WTC11 (cell line): Measurements from ENCODE around the gene DEDD2. TPM values are rescaled to one million over a fixed set of nuclear protein-coding genes. Genes with fewer than 3 reads are reported as not detected.

Source experiments
- ATAC-seq: fragments of 200-7000 bp; cut with Tn5 transposase; 2 replicates; pipeline ENCODE4 v1.10.0; 2021; ENCODE audit warnings: mild to moderate bottlenecking, moderate library complexity
- CTCF ChIA-PET: fragments of 300-600 bp; sonication (Branson Sonifier 250); formaldehyde crosslinking; loops from one replicate; lab custom pipeline; 2021; ENCODE audit warnings: antibody characterized with exemption; lab: Charles Lee
- POLR2A ChIA-PET: fragments of 350-600 bp; sonication (Branson Sonifier 250); formaldehyde crosslinking; loops from one replicate; lab custom pipeline; 2021; ENCODE audit warnings: antibody characterized with exemption; lab: Charles Lee
- DNase-seq: peaks from one replicate; pipeline ENCODE4 v3.0.0; 2021; ENCODE audit warnings: low spot score
- H3K27ac Mint-ChIP-seq: 2 replicates; pipeline ENCODE4 v1.8.0; 2021; ENCODE audit warnings: mixed read lengths
- H3K27me3 Mint-ChIP-seq: 2 replicates; pipeline ENCODE4 v1.8.0; 2021; ENCODE audit warnings: low read depth, mild to moderate bottlenecking, moderate library complexity, mixed read lengths
- H3K36me3 Mint-ChIP-seq: 2 replicates; pipeline ENCODE4 v1.8.0; 2021; ENCODE audit warnings: mixed read lengths
- H3K4me1 Mint-ChIP-seq: 2 replicates; pipeline ENCODE4 v1.8.0; 2022; ENCODE audit warnings: mixed read lengths
- H3K4me3 Mint-ChIP-seq: 2 replicates; pipeline ENCODE4 v1.8.0; 2021; ENCODE audit warnings: mild to moderate bottlenecking, moderate library complexity, mixed read lengths
- H3K9me3 Mint-ChIP-seq: 2 replicates; pipeline ENCODE4 v1.8.0; 2021; ENCODE audit warnings: mixed read lengths
- CREB1 ChIP-seq: sonication (generic); formaldehyde crosslinking; IDR thresholded peaks from 2 replicates; pipeline ENCODE4 v1.8.0; 2023; ENCODE audit warnings: mild to moderate bottlenecking, missing genetic modification reagents
- ELF4 ChIP-seq: sonication (generic); formaldehyde crosslinking; IDR thresholded peaks from 2 replicates; pipeline ENCODE4 v1.8.1; 2022; ENCODE audit warnings: low read depth, mild to moderate bottlenecking, moderate library complexity, missing genetic modification reagents
- KAT7 ChIP-seq: sonication (generic); formaldehyde crosslinking; IDR thresholded peaks from 2 replicates; pipeline ENCODE4 v1.8.1; 2023; ENCODE audit warnings: missing genetic modification reagents, mild to moderate bottlenecking, borderline replicate concordance
- NFYB ChIP-seq: sonication (generic); formaldehyde crosslinking; conservative IDR thresholded peaks from 2 replicates; pipeline ENCODE4 v1.8.0; 2022; ENCODE audit warnings: low read depth, missing genetic modification reagents
- NR2C2 ChIP-seq: sonication (generic); formaldehyde crosslinking; IDR thresholded peaks from 2 replicates; pipeline ENCODE4 v1.8.0; 2022; ENCODE audit warnings: mild to moderate bottlenecking, missing genetic modification reagents
- ZBTB21 ChIP-seq: sonication (generic); formaldehyde crosslinking; IDR thresholded peaks from 2 replicates; pipeline ENCODE4 v1.8.1; 2023; ENCODE audit warnings: mild to moderate bottlenecking, missing genetic modification reagents, borderline replicate concordance
- ZNF219 ChIP-seq: sonication (generic); formaldehyde crosslinking; IDR thresholded peaks from 2 replicates; pipeline ENCODE4 v1.8.0; 2023; ENCODE audit warnings: missing genetic modification reagents, mild to moderate bottlenecking, borderline replicate concordance
- ZNF416 ChIP-seq: fragments of 250-450 bp; sonication (Bioruptor Pico); IDR thresholded peaks from 2 replicates; pipeline ENCODE4 v1.9.0; 2021; ENCODE audit warnings: mild to moderate bottlenecking, inconsistent platforms
- total RNA-seq: library from RNA; stranded (reverse); gene quantifications from 3 replicates; pipeline ENCODE4 v1.2.3, GENCODE V29; 2021
- TF ChIP-seq, protein P1 (sequence below): sonication (generic); formaldehyde crosslinking; IDR thresholded peaks from 2 replicates; pipeline ENCODE4 v1.8.1; 2022; ENCODE audit warnings: low read depth, missing genetic modification reagents, borderline replicate concordance
- TF ChIP-seq, protein P2 (sequence below): sonication (generic); formaldehyde crosslinking; IDR thresholded peaks from 2 replicates; pipeline ENCODE4 v1.8.0; 2023; ENCODE audit warnings: missing genetic modification reagents, mild to moderate bottlenecking, borderline replicate concordance
- TF ChIP-seq, protein P3 (sequence below): sonication (generic); formaldehyde crosslinking; IDR thresholded peaks from 2 replicates; pipeline ENCODE4 v1.8.1; 2023; ENCODE audit warnings: mild to moderate bottlenecking, missing genetic modification reagents
- TF ChIP-seq, protein P4 (sequence below): sonication (generic); formaldehyde crosslinking; IDR thresholded peaks from 2 replicates; pipeline ENCODE4 v1.8.1; 2023; ENCODE audit warnings: mild to moderate bottlenecking, missing genetic modification reagents, moderate library complexity
- TF ChIP-seq, protein P5 (sequence below): sonication (generic); formaldehyde crosslinking; IDR thresholded peaks from 2 replicates; pipeline ENCODE4 v1.8.1; 2023; ENCODE audit warnings: mild to moderate bottlenecking, moderate library complexity, missing genetic modification reagents
- TF ChIP-seq, protein P6 (sequence below): sonication (generic); formaldehyde crosslinking; IDR thresholded peaks from 2 replicates; pipeline ENCODE4 v1.8.1; 2023; ENCODE audit warnings: mild to moderate bottlenecking, missing genetic modification reagents
- TF ChIP-seq, protein P7 (sequence below): fragments of 250-450 bp; sonication (Bioruptor Pico); IDR thresholded peaks from 2 replicates; pipeline ENCODE4 v1.9.0; 2021; ENCODE audit warnings: moderate library complexity, mild to moderate bottlenecking, inconsistent platforms, borderline replicate concordance
- TF ChIP-seq, protein P8 (sequence below): sonication (generic); formaldehyde crosslinking; IDR thresholded peaks from 2 replicates; pipeline ENCODE4 v1.8.1; 2022; ENCODE audit warnings: mild to moderate bottlenecking, moderate library complexity, missing genetic modification reagents

DEDD2 gene
- total RNA-seq, 1 experiment from 2014 or later = 37.7 TPM

DNA sequence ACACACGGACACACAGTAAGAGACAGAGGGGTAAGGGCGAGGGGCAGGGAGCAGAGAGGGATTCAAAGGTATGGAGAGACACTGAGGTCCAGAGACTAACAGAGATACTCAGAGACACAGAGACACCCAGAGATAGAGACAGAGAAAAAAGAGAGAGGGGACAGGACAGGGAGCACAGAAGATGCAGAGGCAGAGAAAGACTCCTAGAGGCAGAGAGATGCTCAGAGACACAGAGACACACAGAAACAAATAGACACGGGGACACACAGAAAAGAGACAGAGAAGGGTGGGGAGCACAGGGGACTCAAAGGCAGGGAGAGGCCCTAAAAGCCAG lies 39.8 kb downstream of the DEDD2 start:
- Mint-ChIP-seq H3K4me3 (no peak overlapping the region), H3K4me1 (peaks cover 18% of the 10 kb centered on the region), H3K9me3 (no peaks in the 10 kb centered on the region), H3K36me3 (no peaks in the 10 kb centered on the region), H3K27me3 (peaks cover 48% of the 10 kb centered on the region), H3K27ac (no peak overlapping the region)
- DNase-seq = no peak
- ChIA-PET POLR2A (interaction anchor here (0.6 kb wide), 1 partner anchor 202 kb away, joined by 3 read pairs; no protein-coding TSS in a partner anchor), CTCF (interaction anchor here (0.5 to 3.0 kb wide), 16 partner anchors 14 to 224 kb away, joined by 3 to 50 read pairs (median 6); partner anchors contain the start of genes GSK3A and POU2F2)
- no peak for ATAC-seq
- TF ChIP-seq, protein P1, sequence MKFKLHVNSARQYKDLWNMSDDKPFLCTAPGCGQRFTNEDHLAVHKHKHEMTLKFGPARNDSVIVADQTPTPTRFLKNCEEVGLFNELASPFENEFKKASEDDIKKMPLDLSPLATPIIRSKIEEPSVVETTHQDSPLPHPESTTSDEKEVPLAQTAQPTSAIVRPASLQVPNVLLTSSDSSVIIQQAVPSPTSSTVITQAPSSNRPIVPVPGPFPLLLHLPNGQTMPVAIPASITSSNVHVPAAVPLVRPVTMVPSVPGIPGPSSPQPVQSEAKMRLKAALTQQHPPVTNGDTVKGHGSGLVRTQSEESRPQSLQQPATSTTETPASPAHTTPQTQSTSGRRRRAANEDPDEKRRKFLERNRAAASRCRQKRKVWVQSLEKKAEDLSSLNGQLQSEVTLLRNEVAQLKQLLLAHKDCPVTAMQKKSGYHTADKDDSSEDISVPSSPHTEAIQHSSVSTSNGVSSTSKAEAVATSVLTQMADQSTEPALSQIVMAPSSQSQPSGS (CRISPR knock-in tag) = no peak
- TF ChIP-seq ZBTB21 (CRISPR knock-in tag) (no peak), NR2C2 (CRISPR knock-in tag) (no peak), KAT7 (CRISPR knock-in tag) (no peak), NFYB (CRISPR knock-in tag) (no peak), ELF4 (no peak), CREB1 (CRISPR knock-in tag) (no peak), ZNF416 (CRISPR knock-in tag) (no peak), ZNF219 (no peak)
- TF ChIP-seq, protein P2, sequence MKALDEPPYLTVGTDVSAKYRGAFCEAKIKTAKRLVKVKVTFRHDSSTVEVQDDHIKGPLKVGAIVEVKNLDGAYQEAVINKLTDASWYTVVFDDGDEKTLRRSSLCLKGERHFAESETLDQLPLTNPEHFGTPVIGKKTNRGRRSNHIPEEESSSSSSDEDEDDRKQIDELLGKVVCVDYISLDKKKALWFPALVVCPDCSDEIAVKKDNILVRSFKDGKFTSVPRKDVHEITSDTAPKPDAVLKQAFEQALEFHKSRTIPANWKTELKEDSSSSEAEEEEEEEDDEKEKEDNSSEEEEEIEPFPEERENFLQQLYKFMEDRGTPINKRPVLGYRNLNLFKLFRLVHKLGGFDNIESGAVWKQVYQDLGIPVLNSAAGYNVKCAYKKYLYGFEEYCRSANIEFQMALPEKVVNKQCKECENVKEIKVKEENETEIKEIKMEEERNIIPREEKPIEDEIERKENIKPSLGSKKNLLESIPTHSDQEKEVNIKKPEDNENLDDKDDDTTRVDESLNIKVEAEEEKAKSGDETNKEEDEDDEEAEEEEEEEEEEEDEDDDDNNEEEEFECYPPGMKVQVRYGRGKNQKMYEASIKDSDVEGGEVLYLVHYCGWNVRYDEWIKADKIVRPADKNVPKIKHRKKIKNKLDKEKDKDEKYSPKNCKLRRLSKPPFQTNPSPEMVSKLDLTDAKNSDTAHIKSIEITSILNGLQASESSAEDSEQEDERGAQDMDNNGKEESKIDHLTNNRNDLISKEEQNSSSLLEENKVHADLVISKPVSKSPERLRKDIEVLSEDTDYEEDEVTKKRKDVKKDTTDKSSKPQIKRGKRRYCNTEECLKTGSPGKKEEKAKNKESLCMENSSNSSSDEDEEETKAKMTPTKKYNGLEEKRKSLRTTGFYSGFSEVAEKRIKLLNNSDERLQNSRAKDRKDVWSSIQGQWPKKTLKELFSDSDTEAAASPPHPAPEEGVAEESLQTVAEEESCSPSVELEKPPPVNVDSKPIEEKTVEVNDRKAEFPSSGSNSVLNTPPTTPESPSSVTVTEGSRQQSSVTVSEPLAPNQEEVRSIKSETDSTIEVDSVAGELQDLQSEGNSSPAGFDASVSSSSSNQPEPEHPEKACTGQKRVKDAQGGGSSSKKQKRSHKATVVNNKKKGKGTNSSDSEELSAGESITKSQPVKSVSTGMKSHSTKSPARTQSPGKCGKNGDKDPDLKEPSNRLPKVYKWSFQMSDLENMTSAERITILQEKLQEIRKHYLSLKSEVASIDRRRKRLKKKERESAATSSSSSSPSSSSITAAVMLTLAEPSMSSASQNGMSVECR = no peak
- TF ChIP-seq, protein P3, sequence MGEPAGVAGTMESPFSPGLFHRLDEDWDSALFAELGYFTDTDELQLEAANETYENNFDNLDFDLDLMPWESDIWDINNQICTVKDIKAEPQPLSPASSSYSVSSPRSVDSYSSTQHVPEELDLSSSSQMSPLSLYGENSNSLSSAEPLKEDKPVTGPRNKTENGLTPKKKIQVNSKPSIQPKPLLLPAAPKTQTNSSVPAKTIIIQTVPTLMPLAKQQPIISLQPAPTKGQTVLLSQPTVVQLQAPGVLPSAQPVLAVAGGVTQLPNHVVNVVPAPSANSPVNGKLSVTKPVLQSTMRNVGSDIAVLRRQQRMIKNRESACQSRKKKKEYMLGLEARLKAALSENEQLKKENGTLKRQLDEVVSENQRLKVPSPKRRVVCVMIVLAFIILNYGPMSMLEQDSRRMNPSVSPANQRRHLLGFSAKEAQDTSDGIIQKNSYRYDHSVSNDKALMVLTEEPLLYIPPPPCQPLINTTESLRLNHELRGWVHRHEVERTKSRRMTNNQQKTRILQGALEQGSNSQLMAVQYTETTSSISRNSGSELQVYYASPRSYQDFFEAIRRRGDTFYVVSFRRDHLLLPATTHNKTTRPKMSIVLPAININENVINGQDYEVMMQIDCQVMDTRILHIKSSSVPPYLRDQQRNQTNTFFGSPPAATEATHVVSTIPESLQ (CRISPR knock-in tag) = no peak
- TF ChIP-seq, protein P4, sequence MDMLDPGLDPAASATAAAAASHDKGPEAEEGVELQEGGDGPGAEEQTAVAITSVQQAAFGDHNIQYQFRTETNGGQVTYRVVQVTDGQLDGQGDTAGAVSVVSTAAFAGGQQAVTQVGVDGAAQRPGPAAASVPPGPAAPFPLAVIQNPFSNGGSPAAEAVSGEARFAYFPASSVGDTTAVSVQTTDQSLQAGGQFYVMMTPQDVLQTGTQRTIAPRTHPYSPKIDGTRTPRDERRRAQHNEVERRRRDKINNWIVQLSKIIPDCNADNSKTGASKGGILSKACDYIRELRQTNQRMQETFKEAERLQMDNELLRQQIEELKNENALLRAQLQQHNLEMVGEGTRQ = no peak
- TF ChIP-seq, protein P5, sequence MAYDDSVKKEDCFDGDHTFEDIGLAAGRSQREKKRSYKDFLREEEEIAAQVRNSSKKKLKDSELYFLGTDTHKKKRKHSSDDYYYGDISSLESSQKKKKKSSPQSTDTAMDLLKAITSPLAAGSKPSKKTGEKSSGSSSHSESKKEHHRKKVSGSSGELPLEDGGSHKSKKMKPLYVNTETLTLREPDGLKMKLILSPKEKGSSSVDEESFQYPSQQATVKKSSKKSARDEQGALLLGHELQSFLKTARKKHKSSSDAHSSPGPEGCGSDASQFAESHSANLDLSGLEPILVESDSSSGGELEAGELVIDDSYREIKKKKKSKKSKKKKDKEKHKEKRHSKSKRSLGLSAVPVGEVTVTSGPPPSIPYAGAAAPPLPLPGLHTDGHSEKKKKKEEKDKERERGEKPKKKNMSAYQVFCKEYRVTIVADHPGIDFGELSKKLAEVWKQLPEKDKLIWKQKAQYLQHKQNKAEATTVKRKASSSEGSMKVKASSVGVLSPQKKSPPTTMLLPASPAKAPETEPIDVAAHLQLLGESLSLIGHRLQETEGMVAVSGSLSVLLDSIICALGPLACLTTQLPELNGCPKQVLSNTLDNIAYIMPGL (CRISPR knock-in tag) = no peak
- TF ChIP-seq, protein P6, sequence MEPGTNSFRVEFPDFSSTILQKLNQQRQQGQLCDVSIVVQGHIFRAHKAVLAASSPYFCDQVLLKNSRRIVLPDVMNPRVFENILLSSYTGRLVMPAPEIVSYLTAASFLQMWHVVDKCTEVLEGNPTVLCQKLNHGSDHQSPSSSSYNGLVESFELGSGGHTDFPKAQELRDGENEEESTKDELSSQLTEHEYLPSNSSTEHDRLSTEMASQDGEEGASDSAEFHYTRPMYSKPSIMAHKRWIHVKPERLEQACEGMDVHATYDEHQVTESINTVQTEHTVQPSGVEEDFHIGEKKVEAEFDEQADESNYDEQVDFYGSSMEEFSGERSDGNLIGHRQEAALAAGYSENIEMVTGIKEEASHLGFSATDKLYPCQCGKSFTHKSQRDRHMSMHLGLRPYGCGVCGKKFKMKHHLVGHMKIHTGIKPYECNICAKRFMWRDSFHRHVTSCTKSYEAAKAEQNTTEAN (CRISPR knock-in tag) = no peak
- TF ChIP-seq, protein P7, sequence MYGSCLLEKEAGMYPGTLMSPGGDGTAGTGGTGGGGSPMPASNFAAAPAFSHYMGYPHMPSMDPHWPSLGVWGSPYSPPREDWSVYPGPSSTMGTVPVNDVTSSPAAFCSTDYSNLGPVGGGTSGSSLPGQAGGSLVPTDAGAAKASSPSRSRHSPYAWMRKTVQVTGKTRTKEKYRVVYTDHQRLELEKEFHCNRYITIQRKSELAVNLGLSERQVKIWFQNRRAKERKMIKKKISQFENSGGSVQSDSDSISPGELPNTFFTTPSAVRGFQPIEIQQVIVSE (CRISPR knock-in tag) = no peak
- TF ChIP-seq, protein P8, sequence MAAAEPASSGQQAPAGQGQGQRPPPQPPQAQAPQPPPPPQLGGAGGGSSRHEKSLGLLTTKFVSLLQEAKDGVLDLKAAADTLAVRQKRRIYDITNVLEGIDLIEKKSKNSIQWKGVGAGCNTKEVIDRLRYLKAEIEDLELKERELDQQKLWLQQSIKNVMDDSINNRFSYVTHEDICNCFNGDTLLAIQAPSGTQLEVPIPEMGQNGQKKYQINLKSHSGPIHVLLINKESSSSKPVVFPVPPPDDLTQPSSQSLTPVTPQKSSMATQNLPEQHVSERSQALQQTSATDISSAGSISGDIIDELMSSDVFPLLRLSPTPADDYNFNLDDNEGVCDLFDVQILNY = no peak
